ENCODE measurements around the gene RPH3AL.
"Not testable (repeated sequence)": the region's sequence is repeated elsewhere in the genome, so short reads cannot be mapped to it uniquely, and the experiment has no call there.

RPH3AL gene

DNA sequence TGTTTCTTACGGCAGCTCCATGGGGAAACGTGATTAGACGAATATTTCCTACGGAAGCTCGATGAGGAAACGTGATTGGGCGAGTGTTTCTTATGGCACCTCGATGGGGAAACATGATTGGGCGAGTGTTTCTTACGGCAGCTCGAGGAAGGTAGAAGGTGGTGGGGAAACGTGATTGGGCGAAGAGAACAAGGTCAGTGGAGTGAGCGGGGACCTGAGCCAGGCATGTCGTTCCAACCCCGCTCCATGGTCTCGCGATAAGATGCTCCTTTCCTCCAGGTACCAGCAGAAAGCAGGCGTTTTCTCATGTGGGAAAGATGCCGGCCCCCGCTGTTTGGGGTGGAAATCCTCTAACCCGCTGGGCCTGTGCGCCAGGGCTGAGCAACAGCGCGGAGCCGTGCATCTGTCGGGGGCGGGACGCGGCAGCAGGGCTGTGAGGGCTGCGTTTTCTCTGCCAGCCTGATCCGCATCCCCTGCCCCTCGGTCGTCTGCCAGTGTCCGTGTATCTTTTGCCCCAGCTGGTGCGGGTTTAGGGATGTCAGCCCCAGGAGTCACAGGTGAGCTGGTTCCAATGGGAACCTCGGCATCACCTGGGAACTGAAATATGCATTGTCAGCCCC lies 145.6 kb downstream of the RPH3AL start:
- DNase-seq: peak; percentile 46
- no peaks in the 10 kb centered on the region for H3K27me3 ChIP-seq (ENCODE audit: insufficient read depth, low read depth, severe bottlenecking)
- H3K9me3 ChIP-seq (ENCODE audit: severe bottlenecking): no peaks in the 10 kb centered on the region
- TF ChIP-seq, protein P1, sequence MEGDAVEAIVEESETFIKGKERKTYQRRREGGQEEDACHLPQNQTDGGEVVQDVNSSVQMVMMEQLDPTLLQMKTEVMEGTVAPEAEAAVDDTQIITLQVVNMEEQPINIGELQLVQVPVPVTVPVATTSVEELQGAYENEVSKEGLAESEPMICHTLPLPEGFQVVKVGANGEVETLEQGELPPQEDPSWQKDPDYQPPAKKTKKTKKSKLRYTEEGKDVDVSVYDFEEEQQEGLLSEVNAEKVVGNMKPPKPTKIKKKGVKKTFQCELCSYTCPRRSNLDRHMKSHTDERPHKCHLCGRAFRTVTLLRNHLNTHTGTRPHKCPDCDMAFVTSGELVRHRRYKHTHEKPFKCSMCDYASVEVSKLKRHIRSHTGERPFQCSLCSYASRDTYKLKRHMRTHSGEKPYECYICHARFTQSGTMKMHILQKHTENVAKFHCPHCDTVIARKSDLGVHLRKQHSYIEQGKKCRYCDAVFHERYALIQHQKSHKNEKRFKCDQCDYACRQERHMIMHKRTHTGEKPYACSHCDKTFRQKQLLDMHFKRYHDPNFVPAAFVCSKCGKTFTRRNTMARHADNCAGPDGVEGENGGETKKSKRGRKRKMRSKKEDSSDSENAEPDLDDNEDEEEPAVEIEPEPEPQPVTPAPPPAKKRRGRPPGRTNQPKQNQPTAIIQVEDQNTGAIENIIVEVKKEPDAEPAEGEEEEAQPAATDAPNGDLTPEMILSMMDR (IDR thresholded peaks at IDR 0.05; ENCODE audit: low read depth, low read length): no peak
- peak overlapping the region; percentile 21 for H3K4me3 ChIP-seq (ENCODE audit: low read depth, low read length)
- H3K36me3 ChIP-seq: peaks cover 3% of the 10 kb centered on the region; the same call in 1 of the 2 replicates
- no peak overlapping the region for H3K27ac ChIP-seq

DNA sequence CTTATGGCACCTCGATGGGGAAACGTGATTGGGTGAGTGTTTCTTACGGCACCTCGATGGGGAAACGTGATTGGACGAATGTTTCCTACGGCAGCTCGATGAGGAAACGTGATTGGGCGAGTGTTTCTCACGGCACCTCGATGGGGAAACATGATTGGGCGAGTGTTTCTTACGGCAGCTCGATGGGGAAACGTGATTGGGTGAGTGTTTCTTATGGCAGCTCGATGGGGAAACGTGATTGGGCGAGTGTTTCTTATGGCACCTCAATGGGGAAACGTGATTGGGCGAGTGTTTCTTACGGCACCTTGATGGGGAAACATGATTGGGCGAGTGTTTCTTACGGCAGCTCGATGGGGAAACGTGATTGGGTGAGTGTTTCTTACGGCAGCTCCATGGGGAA lies 146.1 kb downstream of the RPH3AL start:
- H3K27me3 ChIP-seq (ENCODE audit: insufficient read depth, low read depth, severe bottlenecking); H3K36me3 ChIP-seq; DNase-seq; H3K4me3 ChIP-seq (ENCODE audit: low read depth, low read length); H3K27ac ChIP-seq; H3K9me3 ChIP-seq (ENCODE audit: severe bottlenecking): not testable (repeated sequence)

DNA sequence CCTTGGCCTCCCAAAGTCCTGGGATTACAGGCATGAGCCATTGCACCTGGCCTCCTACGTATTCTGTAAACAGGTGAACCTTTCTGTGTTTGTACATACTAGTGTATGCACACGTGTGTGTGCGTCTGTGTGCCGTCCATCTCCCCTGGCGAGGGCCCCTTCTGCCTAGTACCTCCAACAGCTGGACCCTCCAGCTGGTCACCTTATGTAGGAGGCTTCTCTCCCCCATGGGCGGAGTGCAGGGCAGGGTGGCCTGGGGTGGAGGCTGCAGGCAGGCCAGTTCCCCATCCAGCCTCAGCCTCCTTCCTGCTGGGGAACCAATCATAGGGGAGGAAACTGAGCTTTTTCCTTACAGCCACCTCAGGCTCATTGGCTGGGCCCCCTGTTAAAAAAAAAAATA lies 146.8 kb downstream of the RPH3AL start:
- Histone ChIP-seq H3K27me3 (ENCODE audit: insufficient read depth, low read depth, severe bottlenecking) (no peaks in the 10 kb centered on the region), H3K9me3 (ENCODE audit: severe bottlenecking) (no peaks in the 10 kb centered on the region)

DNA sequence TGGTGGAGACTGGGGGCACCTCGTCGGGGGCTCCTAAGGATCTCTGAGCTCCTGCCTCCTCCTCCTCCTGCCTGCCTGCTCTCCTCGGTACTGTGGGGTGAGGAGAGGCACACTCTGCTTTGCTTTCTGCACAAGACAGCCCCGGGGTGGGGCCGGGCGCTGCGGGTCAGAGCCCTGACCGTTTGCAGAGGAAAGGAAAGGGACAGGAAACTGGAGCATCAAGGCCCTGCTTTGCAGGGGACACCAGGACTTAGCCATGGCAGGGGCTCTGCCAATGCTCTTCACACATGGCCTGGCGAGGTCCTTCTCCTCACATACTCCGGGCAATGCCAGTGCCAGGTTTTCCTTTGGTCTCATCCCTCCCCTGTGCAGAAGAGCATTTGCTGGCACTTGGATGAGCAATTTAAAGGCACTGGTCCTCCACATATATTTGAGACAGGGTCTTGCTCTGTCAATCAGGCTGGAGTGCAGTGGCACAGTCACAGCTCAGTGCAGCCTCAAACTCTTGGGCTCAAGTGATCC lies 147.4 kb downstream of the RPH3AL start:
- Histone ChIP-seq H3K27me3 (ENCODE audit: insufficient read depth, low read depth, severe bottlenecking) (no peaks in the 10 kb centered on the region), H3K9me3 (ENCODE audit: severe bottlenecking) (no peaks in the 10 kb centered on the region)
- TF ChIP-seq, protein P1 (IDR thresholded peaks at IDR 0.05; ENCODE audit: low read depth, low read length): no peak

More for the DNA sequence above, 146.8 kb downstream of the RPH3AL start:
- Histone ChIP-seq H3K36me3 (0 out of 2 replicates have a peak, but pooled peaks cover 2% of the 10 kb centered on the region), H3K4me3 (ENCODE audit: low read depth, low read length) (no peak overlapping the region), H3K27ac (no peak overlapping the region)
- no peak for DNase-seq
- TF ChIP-seq, protein P1 (IDR thresholded peaks at IDR 0.05; ENCODE audit: low read depth, low read length): no peak

DNA sequence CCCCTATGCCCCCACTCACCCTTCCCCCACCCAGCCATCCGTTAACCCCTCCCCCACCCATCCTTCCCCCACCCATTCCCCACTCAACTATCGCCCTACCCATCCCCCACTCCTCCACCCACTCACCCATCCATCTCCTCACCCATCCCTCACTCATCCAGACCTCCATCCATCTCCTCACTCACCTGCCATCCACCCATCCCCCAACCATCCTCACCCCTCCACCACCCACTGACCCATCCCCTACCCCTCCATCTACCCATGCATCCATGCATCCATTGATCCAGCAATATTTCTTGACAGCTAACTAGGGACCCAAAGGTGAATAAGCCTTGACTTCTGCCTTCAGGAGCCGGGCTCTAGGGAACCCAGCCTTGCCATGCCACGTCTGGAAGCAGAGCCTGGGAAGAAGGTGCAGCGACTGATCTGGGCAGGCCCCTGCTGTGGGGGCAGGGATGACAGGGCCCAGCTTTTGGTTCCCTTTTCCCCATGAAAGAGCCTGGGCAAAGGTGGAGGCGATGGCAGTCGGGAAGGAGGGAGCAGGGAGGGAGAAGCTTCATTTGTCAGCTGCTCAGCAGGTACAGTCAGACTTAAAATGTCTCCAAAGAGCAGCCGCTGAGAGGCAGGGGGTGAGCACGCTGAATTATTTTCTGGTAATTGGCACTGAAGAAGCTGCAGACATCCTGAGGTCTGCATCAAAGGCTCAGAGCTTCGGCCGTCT lies 148.0 kb downstream of the RPH3AL start:
- TF ChIP-seq, protein P1 (IDR thresholded peaks at IDR 0.05; ENCODE audit: low read depth, low read length): no peak
- 0 out of 2 replicates have a peak, but pooled peaks cover 2% of the 10 kb centered on the region for H3K36me3 ChIP-seq
- H3K4me3 ChIP-seq (ENCODE audit: low read depth, low read length): no peak overlapping the region

More for the DNA sequence above, 147.4 kb downstream of the RPH3AL start:
- Histone ChIP-seq H3K36me3 (0 out of 2 replicates have a peak, but pooled peaks cover 2% of the 10 kb centered on the region), H3K27ac (no peak overlapping the region), H3K4me3 (ENCODE audit: low read depth, low read length) (no peak overlapping the region)
- no peak for DNase-seq

DNA sequence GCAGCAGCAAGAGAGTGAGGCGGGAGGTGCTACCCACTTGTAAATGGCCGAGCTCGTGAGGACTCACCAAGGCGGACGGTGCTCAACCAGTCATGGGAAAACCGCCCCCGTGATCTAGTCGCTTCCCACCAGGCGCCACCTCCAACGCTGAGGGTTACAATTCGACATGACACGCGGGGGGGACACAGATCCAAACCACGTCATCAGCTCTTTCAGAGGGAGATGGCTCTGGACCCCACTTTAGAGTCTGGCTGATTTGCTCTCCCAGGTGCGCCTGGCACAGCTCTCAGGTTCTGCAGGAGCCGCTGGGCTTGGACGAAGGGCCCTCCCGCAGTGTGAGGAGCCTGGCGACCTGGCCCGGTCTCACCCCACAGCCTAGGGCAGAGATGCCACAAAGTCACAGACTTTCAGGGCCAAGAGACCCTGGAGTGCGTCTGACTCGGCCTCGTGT lies 150.1 kb downstream of the RPH3AL start:
- Histone ChIP-seq H3K27ac (no peak overlapping the region), H3K4me3 (ENCODE audit: low read depth, low read length) (no peak overlapping the region), H3K27me3 (ENCODE audit: insufficient read depth, low read depth, severe bottlenecking) (no peaks in the 10 kb centered on the region), H3K36me3 (no peaks in the 10 kb centered on the region), H3K9me3 (ENCODE audit: severe bottlenecking) (no peaks in the 10 kb centered on the region)
- no peak for DNase-seq
- TF ChIP-seq, protein P1 (IDR thresholded peaks at IDR 0.05; ENCODE audit: low read depth, low read length): no peak

More for the DNA sequence above, 148.0 kb downstream of the RPH3AL start:
- Histone ChIP-seq H3K9me3 (ENCODE audit: severe bottlenecking) (no peaks in the 10 kb centered on the region), H3K27me3 (ENCODE audit: insufficient read depth, low read depth, severe bottlenecking) (no peaks in the 10 kb centered on the region), H3K27ac (no peak overlapping the region)
- DNase-seq: no peak

DNA sequence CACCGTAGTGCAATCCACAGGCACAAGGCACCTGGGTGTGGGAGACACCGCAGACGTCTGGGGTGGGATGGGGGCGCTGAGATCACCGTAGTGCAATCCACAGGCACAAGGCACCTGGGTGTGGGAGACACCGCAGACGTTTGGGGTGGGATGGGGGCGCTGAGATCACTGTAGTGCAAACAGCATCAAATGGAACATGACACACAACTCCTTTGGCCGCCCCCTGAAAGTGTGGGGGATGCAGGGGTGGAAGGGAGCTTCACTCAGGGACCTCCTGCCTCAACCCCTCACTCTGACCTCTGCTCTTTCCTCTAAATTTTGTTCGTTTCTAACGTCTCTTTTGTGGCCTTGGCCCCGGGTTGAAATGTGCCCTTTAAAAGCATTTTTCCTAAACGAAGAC lies 150.9 kb downstream of the RPH3AL start:
- H3K27ac ChIP-seq; DNase-seq; H3K27me3 ChIP-seq (ENCODE audit: insufficient read depth, low read depth, severe bottlenecking); H3K36me3 ChIP-seq; H3K4me3 ChIP-seq (ENCODE audit: low read depth, low read length); H3K9me3 ChIP-seq (ENCODE audit: severe bottlenecking): not testable (repeated sequence)

DNA sequence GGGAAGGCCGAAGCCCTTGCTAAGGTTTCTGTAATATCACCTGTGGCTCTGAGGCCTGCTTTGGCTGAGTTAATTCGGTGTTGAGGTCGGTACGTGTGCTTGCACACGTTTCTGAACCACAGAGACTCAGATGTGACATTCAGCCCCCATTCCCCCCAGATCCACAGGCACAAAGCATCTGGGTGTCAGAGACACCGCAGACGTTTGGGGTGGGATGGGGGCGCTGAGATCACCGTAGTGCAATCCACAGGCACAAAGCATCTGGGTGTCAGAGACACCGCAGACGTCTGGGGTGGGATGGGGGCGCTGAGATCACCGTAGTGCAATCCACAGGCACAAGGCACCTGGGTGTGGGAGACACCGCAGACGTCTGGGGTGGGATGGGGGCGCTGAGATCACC lies 151.3 kb downstream of the RPH3AL start:
- H3K9me3 ChIP-seq (ENCODE audit: severe bottlenecking); H3K36me3 ChIP-seq; H3K4me3 ChIP-seq (ENCODE audit: low read depth, low read length); DNase-seq; H3K27me3 ChIP-seq (ENCODE audit: insufficient read depth, low read depth, severe bottlenecking): not testable (repeated sequence)
- peak overlapping the region; percentile 37; the same call in 1 of the 2 replicates for H3K27ac ChIP-seq
